NCI-H1436 treated with DMSO at 0.1 percent for 48 hours (cell line): ENCODE data around the gene RNF175.

Experiments
- DNase-seq: peaks from one replicate; lab custom pipeline; 2025; lab: John Stamatoyannopoulos, UW

The RNF175 gene

DNA sequence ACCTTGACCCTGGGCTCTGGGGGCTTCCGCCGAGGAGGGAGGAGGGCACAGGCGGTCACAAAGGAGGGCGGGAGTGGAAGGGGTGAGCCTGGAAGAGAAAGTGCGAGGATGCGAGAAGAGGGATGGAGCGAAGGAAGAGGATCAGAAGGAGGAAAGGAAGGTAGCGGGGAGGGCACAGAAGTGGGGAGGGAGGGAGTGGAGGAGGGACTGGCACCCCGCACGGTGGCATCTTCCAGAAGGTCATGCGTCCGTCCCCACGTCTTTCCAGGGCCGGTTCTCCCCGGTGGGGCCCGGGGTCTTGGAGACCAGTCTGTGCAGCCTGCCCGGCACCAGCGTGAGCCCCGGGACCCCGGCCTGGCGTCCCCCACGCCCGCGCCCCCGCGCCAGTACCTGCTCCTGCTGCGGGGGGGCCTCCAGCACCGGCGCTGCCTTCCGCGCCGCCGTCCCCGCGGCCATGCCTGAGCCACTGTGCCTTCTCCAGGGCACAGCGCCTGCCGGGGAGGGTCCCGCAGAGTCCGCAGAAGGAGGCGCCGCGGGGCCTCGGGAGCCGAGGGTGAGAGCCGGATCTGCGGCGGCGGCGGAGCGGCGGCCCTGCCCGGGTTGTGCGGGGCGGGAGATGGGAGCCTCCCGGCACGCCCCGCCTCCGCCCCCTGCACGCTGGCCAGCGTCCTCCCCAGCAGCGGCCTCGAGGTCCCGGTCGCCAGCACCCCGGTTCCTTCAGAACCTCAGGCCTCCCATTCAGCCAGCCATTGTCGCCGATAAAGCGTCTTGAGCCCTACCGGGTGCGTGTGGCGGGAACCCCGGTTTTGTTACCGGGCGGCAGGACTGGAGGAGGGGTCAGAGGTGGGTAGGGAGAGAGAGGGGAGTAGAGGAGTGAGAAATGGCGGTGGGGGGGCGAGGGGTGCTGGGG, at the start of gene RNF175:
Gene RNF175, minus strand, starts transcription at position 618 of the 910 bp plus-strand sequence. Its CDS starts 162 bp downstream, at position 456.
- DNase-seq = no peak

GRCh38 chr4:153809307-153809706, 49.5 kb upstream of the RNF175 start:
- no peak for DNase-seq

DNA sequence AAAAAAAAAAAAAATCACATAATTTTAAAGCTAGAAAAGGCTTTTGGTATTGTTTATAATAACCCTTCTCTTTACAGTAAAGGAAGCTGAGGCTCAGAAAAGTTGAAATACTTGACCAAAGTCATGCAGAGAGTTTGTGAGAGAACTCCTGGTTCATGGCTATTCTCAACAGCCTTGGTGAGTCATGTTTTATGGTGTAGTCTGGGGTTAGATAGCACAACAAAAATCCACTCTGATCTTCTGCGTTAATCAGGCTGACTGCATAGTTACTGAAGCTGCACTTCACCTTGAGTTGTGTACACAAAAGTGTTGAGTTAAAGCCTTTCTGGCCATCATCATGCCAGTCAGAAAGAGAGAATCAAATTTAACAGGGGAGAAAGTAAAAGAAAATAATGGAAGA, 48.4 kb upstream of the RNF175 start:
- no peak for DNase-seq

DNA sequence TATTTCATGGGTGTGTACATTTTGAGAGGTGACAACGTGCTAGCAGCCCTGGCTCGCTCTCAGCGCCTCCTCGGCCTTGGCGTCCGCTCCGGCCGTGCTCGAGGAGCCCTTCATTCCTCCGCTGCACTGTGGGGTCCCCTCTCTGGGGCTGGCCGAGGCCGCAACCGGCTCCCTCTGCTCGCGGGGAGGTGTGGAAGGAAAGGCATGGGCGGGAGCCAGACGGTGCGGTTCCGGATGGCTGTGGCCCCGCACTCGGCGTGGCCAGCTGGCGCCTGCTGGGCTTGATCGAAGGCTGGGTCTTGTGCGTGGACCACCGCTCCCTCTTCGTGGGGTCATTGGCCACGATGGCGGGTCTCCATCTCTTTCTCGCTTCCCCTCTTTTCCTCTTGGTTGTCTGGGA, 46.2 kb upstream of the RNF175 start:
- DNase-seq = no peak

DNA sequence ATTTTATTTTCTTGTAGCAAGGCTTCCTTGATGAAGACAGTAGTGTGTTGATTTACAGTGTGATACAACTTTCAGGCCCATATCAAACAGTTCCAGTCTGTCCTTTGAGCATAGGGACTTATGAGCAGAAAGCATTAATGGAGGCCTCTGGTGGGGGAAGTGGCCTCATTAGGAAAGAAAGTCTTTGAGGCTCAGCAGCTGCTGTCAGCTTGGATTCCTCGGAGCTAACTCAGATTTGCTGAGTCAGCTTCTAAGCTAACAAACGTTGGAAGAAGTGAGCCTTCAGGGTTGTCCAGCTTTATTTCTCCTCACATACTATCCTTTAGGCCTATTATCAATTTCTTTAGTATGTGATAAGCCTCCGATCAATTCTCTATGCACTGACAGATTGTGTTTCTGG, 44.9 kb upstream of the RNF175 start:
- no peak for DNase-seq

GRCh38 chr4:153799694-153800074, 39.9 kb upstream of the RNF175 start:
- DNase-seq = no peak

DNA sequence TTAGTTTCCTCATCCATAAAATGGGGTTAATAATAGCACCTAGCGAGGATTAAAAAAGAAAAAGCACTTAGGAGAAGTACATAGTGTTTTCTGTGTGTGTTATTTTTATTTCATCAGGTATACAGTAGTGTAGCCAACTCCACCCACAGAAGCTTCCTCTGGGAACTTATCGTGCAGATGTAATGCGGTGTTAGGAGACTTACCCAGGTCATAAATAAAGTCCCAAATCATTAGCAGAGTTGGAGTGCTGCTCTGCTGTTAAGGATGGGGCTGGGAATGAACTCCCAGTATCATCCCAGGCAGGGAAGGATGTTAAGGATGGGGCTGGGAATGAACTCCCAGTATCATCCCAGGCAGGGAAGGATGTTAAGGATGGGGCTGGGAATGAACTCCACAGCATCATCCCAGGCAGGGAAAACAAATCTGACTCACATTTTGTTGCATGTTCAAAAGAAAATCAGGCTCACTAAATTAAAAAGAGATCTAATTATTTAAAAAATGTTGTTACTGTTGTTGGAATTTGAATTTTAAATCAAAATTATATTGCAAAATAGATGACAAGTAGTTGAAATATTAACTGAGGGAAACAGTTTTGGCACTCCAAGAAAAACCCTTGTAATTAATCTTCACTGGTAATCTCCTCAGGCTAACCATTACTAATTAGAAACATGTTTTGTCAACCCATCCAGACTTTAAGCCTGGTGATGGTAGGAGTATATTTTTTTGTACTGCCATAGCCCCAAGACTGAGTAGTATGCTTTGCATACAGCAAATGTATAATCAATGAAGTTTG, 39.3 kb upstream of the RNF175 start:
- DNase-seq = no peak

GRCh38 chr4:153798420-153798819, 38.6 kb upstream of the RNF175 start:
- no peak for DNase-seq

GRCh38 chr4:153794006-153794405, 34.2 kb upstream of the RNF175 start:
- no peak for DNase-seq

DNA sequence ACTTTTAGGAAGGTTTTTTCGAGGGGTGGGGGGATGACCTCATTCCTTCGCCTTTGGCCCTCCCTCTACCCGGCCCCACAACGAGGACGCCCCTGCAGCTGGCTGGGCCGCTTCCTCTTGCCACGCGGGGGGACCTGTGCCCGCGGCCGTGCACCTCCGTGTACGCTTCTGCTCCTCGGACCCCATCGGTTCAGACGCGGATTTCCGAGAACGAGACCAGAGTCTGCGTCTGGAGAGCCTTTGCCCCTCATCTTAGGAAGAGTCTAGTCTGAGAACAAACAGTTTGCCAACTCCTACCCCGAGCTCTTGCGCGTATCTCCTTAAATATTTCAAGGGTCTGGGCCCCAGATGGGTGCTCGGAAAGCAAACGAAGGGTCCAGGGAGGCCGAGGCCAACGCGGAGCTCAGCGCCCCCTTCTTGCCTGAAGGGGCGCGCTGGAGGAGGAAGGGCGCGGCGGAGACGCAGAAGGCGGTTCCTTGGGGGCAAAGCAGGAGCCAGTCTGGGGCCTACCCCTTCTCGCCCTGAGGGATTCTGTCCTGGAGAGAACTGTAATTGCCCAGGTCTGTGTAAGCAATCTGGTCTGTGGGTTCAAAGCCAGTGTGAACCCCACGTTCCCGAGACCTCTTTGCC, 32.9 kb upstream of the RNF175 start:
- DNase-seq = no peak

GRCh38 chr4:153791746-153792617, 32.2 kb upstream of the RNF175 start:
- no peak for DNase-seq

DNA sequence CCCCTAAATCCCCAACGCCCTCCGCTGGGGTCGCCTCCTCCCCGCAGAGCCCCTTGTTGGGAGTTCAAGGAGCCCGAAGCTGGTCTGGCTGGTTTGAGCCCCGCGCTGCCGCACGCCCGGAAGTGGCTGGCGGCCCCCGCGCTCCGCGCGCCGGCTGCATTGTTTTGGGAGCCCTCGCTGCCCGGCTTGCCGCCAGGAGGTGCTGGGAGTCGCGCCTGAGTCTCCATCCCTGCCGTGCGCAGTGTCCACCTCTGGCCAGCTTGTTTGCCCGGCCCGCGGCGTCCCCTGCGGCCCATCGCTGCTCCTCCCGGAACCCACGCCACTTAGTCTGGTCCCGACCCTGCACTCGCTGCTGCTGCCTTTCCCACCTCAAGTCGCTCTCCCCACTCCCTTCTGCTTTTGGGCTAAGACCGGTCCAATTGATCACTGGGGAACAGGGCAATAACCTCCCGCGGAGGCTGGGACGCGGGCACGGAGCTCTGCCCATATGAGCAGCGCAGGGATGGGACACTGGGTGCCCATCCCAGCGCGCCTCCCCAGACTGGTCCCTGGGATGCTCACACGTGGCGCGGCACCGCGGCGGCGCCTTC, 31.2 kb upstream of the RNF175 start:
- no peak for DNase-seq

- DNase-seq = no peak
Observed at GRCh38 chr4:153790500-153790865, 30.7 kb upstream of the RNF175 start.

GRCh38 chr4:153789741-153790499, 30.1 kb upstream of the RNF175 start:
- no peak for DNase-seq

DNA sequence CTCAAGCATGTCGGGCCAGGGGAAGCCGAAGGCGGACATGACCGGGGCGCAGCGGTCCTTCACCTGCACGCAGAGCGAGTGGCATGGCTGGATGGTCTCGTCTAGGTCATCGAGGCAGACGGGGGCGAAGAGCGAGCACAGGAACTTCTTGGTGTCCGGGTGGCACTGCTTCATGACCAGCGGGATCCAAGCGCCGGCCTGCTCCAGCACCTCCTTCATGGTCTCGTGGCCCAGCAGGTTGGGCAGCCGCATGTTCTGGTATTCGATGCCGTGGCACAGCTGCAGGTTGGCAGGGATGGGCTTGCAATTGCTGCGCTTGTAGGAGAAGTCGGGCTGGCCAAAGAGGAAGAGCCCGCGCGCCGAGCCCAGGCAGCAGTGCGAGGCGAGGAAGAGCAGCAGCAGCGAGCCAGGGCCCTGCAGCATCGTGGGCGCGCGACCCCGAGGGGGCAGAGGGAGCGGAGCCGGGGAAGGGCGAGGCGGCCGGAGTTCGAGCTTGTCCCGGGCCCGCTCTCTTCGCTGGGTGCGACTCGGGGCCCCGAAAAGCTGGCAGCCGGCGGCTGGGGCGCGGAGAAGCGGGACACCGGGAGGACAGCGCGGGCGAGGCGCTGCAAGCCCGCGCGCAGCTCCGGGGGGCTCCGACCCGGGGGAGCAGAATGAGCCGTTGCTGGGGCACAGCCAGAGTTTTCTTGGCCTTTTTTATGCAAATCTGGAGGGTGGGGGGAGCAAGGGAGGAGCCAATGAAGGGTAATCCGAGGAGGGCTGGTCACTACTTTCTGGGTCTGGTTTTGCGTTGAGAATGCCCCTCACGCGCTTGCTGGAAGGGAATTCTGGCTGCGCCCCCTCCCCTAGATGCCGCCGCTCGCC, 28.8 kb upstream of the RNF175 start, which contains the start of gene SFRP2:
Gene SFRP2, minus strand, starts transcription at position 671 of the 864 bp plus-strand sequence. Its CDS starts 248 bp downstream, at position 423.
- no peak for DNase-seq

DNA sequence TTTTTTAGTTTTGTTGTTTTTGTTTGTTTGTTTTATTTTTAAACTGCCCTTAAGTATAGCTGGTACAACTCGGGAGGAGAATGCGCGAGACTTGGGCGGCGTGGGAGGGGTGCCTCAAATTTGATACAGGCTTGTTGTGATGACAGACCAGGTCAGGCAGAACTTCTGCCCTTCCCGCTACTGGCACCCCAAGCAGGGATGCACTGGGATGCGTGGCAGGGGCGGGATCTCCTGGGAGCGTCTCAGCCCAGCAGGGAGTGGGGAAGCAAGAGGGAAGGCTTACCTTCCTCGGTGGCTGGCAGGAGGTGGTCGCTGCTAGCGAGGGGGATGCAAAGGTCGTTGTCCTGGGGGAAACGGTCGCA, 28.2 kb upstream of the RNF175 start:
- DNase-seq = no peak

- DNase-seq = no peak
Observed at GRCh38 chr4:153787575-153787974, 27.8 kb upstream of the RNF175 start.

- DNase-seq = no peak
Observed at GRCh38 chr4:153787061-153787560, 27.3 kb upstream of the RNF175 start.
